ENCODE results near the gene MRPL34.

DNA sequence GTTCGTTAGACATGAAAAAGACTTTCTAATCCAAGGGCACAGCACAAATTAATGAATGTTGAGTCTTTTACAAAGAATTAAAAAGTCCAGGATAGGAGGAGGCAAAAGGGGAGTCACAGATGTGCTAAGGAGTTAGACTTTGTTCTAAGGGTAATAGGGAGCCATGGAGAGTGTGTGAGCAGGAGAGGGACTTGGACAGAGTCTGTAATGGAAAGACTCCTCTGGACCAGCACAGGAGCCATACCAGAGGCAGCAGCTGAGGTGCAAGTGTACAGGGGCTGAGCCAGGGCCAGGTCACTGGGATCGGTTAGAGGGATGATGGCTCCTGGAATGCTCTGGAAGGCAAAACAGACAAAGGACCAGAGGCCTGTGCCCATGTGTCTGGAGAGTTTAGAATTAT lies 42.2 kb downstream of the MRPL34 start:
- TF ChIP-seq EZH2 (IDR thresholded peaks at IDR 0.05) (no peak), POLR2AphosphoS5 (IDR thresholded peaks at IDR 0.05; ENCODE audit: borderline replicate concordance, low read depth, low read length) (no peak)

Data from SK-N-MC (cell line).